Nephron (organoid): ENCODE data around the gene SCAPER.

Experiments used
- H3K27ac Mint-ChIP-seq, 3 experiments: 2 replicates each; pipeline ENCODE4 v1.8.0; 2020; ENCODE audit warnings: mixed read lengths in 3 of 3, mild to moderate bottlenecking in 2 of 3, moderate library complexity in 1 of 3
- H3K27me3 Mint-ChIP-seq: 2 replicates; pipeline ENCODE4 v1.8.0; 2021; ENCODE audit warnings: low read depth, mild to moderate bottlenecking, moderate library complexity, mixed read lengths
- H3K36me3 Mint-ChIP-seq: 2 replicates; pipeline ENCODE4 v1.8.0; 2020; ENCODE audit warnings: low read depth, mixed read lengths
- H3K4me1 Mint-ChIP-seq: 2 replicates; pipeline ENCODE4 v1.8.0; 2020; ENCODE audit warnings: mixed read lengths
- H3K4me3 Mint-ChIP-seq, 3 experiments: 2 replicates each; pipeline ENCODE4 v1.8.0; 2020; ENCODE audit warnings: mild to moderate bottlenecking in 3 of 3, mixed read lengths in 3 of 3, moderate library complexity in 2 of 3
- H3K9me3 Mint-ChIP-seq: 2 replicates; pipeline ENCODE4 v1.8.0; 2020; ENCODE audit warnings: mixed read lengths
- TF ChIP-seq, protein P1 (sequence below), 3 experiments: fragments of 200-600 bp; sonication (generic); IDR thresholded peaks; one replicate each; pipeline ENCODE4 v1.5.0; 2021; ENCODE audit warnings: antibody characterized with exemption in 3 of 3; ENCODE audit not compliant: unreplicated experiment in 3 of 3

SCAPER gene

DNA sequence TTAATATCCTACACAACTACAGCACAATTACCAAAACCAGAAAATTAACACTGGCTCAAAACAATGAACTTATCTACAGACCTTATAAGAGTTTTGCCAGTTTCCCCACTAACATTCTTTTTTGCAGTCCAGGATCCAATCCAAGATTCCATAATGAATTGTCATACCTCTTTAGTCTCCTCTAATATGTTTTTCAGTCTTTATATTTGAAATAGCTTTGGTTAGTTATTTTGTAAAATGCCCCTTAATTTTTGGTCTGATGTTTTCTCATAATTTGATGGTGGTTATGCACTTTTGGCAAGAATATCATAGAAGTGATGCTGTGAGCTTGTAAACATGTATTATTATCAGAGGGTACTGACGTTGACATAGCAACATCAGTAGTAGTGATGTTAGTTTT lies 444.3 kb downstream of the SCAPER start:
- no peak overlapping the region for H3K4me3 Mint-ChIP-seq
- H3K27me3 Mint-ChIP-seq, result no peaks in the 10 kb centered on the region
- TF ChIP-seq, protein P1, sequence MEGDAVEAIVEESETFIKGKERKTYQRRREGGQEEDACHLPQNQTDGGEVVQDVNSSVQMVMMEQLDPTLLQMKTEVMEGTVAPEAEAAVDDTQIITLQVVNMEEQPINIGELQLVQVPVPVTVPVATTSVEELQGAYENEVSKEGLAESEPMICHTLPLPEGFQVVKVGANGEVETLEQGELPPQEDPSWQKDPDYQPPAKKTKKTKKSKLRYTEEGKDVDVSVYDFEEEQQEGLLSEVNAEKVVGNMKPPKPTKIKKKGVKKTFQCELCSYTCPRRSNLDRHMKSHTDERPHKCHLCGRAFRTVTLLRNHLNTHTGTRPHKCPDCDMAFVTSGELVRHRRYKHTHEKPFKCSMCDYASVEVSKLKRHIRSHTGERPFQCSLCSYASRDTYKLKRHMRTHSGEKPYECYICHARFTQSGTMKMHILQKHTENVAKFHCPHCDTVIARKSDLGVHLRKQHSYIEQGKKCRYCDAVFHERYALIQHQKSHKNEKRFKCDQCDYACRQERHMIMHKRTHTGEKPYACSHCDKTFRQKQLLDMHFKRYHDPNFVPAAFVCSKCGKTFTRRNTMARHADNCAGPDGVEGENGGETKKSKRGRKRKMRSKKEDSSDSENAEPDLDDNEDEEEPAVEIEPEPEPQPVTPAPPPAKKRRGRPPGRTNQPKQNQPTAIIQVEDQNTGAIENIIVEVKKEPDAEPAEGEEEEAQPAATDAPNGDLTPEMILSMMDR (IDR thresholded peaks at IDR 0.05; ENCODE audit: unreplicated experiment in 3 of 3), result no peak
- no peaks in the 10 kb centered on the region for H3K4me1 Mint-ChIP-seq
- peaks cover 37% of the 10 kb centered on the region for H3K36me3 Mint-ChIP-seq
- H3K27ac Mint-ChIP-seq, result no peak overlapping the region
- H3K9me3 Mint-ChIP-seq, result peaks cover 21% of the 10 kb centered on the region

DNA sequence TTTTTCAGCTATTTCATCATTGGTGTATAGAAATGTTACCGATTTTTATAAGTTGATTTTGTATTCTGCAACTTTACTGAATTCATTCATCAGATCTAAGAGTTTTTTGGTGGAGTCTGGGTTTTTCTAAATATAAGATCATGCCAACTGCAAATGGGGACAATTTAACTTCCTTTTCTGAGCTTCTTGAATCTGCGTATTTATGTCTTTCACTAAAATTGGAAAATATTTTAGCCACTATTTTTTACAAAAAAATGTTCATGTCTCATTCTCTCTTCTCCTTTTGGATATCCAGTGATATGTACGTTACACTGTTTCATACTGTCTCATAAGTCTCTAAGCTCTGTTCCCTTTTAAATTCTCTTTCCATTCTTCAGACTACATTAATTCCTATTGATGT lies 444.8 kb downstream of the SCAPER start:
- TF ChIP-seq, protein P1 (IDR thresholded peaks at IDR 0.05; ENCODE audit: unreplicated experiment in 3 of 3), result no peak
- Mint-ChIP-seq H3K4me3 (no peak overlapping the region), H3K36me3 (peaks cover 32% of the 10 kb centered on the region), H3K27ac (no peak overlapping the region), H3K4me1 (no peaks in the 10 kb centered on the region), H3K27me3 (no peaks in the 10 kb centered on the region), H3K9me3 (peaks cover 16% of the 10 kb centered on the region)

DNA sequence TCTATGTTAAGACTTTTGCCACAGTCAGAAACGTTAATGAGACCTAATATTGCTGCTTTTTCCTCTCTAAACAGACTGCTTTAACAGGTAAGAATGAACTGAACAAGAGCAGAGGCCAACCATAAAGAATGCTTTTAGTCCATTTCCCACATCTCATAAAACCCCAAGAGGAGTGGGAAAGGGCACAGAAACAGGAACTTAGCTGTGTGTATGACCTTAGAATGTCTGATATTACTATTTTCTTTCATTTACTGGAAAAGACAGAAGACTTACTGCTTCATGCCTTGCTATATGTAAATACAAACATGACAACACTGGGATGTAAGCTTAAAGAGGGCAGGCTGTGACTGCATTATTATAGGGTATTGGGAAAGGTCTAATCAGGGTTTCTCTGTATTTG lies 453.6 kb downstream of the SCAPER start:
- H3K4me1 Mint-ChIP-seq, result no peaks in the 10 kb centered on the region
- H3K27me3 Mint-ChIP-seq, result no peaks in the 10 kb centered on the region
- no peaks in the 10 kb centered on the region for H3K36me3 Mint-ChIP-seq
- H3K4me3 Mint-ChIP-seq, result no peak overlapping the region
- no peaks in the 10 kb centered on the region for H3K9me3 Mint-ChIP-seq
- TF ChIP-seq, protein P1 (IDR thresholded peaks at IDR 0.05; ENCODE audit: unreplicated experiment in 3 of 3), result no peak
- no peak overlapping the region for H3K27ac Mint-ChIP-seq

DNA sequence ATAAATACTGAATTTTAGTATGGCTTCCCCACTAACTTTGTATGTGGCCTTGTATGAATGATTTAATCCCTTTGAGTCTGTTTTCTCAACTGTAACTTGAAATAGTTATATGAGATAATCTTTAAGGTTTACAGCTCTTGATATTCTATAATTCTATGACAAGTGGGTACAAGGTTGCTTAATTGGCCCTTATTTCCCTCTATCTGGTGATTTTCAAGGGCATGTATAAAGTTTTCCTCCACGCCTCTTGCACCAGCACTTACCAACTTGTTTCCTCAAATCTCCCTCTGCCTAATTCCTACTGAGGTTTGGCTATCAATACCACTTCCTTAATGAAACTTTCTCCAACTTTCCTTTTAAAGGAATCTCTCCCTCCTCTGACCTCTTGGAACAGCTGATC lies 455.7 kb downstream of the SCAPER start:
- peaks cover 3% of the 10 kb centered on the region for H3K9me3 Mint-ChIP-seq
- H3K27ac Mint-ChIP-seq, result no peak overlapping the region
- H3K4me3 Mint-ChIP-seq, result no peak overlapping the region
- no peaks in the 10 kb centered on the region for H3K4me1 Mint-ChIP-seq
- TF ChIP-seq, protein P1 (IDR thresholded peaks at IDR 0.05; ENCODE audit: unreplicated experiment in 3 of 3), result no peak
- H3K27me3 Mint-ChIP-seq, result no peaks in the 10 kb centered on the region
- H3K36me3 Mint-ChIP-seq, result no peaks in the 10 kb centered on the region

DNA sequence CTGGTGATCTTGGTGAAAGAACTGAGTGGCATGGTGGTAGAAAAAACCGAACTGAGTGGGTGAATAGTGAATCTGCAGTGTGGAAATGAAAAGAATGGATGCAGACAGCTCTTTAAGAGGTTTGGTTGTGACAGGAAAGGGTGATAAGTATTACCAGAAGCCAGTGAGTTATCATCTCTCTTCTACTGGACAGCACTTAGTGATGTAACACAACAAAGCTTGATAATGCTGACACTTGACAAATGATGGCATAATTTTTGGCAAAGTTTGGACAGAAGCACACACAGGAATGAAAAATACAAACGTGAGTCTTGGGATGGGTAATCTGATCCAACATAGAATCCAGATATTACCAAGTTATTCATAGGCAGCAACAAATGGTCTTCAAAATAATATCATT lies 456.4 kb downstream of the SCAPER start:
- TF ChIP-seq, protein P1 (IDR thresholded peaks at IDR 0.05; ENCODE audit: unreplicated experiment in 3 of 3), result no peak
- H3K27ac Mint-ChIP-seq, result no peak overlapping the region
- no peaks in the 10 kb centered on the region for H3K4me1 Mint-ChIP-seq
- H3K4me3 Mint-ChIP-seq, result no peak overlapping the region
- peaks cover 3% of the 10 kb centered on the region for H3K9me3 Mint-ChIP-seq
- H3K36me3 Mint-ChIP-seq, result no peaks in the 10 kb centered on the region
- no peaks in the 10 kb centered on the region for H3K27me3 Mint-ChIP-seq

DNA sequence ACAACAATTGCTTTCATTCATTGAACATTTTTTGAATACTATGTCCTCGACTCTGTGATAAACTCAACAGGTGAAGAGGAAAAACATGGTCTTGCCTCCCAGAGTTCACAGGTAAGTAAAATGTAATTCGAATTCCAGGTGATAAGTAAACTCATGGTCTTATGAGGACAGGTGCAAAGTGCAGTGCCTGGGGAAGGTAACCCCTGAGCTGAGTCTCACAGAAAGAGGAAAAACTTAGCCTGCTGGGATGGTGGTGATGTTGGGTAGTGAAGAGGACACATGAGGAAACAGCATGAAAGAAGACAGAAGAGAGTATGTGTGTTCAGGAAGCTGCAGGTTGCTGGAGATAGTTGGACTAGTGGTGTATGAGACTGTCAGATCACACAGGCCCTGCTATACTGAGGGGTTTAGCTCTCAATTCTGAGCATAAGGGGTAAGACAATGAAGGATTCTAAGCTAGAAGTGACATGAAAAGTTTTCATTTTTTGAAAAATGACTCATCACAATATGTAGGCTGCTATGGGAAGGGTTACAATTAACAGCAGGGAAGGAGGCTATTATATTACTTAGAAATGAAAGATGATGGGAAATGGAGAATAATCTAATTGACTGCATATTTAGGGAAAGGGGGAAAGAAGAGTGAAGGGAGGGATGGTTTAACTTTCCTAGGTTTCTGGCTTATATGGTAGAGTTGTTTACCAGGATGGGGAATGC lies 457.3 kb downstream of the SCAPER start:
- Mint-ChIP-seq H3K27ac (no peak overlapping the region), H3K27me3 (no peaks in the 10 kb centered on the region), H3K4me3 (no peak overlapping the region), H3K36me3 (no peaks in the 10 kb centered on the region), H3K9me3 (peaks cover 3% of the 10 kb centered on the region), H3K4me1 (no peaks in the 10 kb centered on the region)
- TF ChIP-seq, protein P1 (IDR thresholded peaks at IDR 0.05; ENCODE audit: unreplicated experiment in 3 of 3), result no peak
